ENCODE data around the gene SOX13.

- TF ChIP-seq EZH2 (IDR thresholded peaks at IDR 0.05; ENCODE audit: low read length, unreplicated experiment) (no peak), CTCF (conservative IDR thresholded peaks at IDR 0.05; ENCODE audit: low read depth, low read length) (no peak)
Measured at GRCh38 chr1:204142032-204142974, 69.4 kb downstream of the SOX13 start.

Data from PC-3 (cell line).